HG03108 (cell line): Measurements from ENCODE around the gene FLNB.

ENCODE experiments used
- ATAC-seq: cut with Tn5 transposase; IDR thresholded peaks from one replicate; pipeline ENCODE4 v1.9.1; 2021; ENCODE audit warnings: moderate library complexity; ENCODE audit not compliant: unreplicated experiment

The FLNB gene

DNA sequence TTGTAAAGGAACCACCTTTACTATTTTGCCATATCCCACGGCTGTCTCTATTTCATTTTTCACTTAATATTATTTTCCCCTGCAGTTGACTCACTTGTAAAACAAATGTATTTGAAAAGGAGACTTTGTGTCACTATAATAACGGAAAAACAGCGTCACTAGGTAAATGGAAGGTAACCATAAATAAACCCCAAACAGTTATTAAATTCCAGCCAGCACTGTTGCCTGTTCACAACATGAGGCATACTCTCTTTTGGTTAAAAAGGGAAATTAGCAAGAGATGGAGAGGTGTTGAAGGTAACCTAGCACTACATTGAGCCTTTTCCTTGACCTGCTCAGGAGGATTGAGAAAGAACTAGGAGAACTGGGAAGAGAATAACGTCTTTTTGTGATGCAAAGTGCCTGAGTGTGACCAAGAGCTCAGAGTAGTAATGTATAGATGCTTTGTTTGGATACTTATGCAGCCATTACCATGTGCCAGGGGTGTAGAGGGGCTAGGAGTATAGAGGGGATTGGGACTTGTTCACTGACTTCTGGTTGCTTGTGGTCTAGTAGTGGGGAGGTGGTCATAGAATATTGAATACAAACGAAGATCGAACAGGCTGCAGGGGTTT is 19.6 kb downstream of the FLNB start:
- no peak for ATAC-seq

DNA sequence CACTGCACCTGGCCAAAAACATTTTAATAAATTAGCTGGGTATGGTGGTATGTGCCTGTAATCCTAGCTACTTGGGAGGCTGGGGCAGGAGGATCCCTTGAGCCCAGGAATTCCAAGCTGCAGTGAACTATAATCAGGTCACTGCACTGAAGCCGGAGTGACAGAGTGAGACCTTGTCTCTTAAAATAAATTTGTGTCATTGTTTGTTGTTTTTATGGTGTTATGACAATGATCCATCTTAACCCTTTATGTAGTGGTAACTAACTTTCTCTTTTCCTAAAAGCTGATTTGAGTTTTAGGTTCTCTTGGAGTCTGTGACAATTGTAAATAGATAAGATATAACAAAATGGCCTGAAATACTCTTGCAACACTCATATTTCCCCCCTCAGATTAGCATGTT is 20.7 kb downstream of the FLNB start:
- no peak for ATAC-seq

DNA sequence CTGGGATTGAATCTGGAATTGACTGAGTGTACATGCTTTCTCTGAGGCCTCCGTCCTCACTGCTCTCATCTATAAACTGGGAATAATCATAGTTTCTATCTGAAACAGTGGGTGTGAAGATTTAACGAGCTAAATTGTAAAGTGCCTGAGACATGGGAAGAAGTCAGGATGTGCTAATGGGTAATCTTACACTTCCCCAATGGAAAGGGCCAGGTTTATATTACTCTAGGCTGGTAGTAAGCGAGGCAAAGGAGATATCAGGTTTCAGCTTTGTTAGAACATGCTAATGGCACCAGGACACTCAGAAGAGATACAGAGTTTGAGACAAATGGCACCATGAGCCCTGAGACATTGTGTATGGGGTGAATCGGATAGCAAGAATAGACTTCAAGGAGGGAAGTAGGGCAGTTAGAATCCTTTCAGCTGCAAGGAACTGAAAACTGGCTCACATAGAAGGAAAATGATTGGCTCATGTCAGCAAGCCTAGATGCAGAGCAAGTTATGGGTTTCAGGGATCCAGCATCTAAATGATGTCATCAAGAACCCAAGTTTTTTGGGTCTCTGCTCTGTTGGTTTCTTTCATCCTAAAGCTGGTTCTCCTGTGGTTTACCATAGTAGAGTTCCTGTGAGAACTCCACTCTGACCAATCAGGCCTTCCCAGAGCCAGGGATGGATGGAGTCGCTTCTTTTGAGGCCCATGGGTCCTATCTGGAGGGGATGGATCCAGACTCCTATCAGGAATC is 21.8 kb downstream of the FLNB start:
- ATAC-seq, result no peak

DNA sequence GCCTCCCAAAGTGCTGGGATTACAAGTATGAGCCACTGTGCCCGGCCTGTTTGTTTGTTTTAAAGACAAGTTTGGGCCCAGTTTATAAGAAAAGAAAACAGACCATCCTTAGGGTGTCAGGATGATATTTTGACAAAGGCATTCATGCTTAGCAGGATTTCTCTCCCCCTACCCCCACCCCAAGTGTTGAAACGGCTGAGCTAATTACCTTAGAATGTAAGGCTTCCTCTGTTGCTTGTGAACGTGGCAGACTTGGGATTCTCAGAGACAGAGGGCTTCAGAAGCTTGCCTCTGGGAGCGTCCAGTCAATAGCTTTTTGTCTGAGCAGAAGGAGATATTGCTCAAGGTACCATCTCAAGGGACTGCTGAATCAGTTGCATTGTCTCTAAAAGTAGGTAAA is 24.0 kb downstream of the FLNB start:
- no peak for ATAC-seq

DNA sequence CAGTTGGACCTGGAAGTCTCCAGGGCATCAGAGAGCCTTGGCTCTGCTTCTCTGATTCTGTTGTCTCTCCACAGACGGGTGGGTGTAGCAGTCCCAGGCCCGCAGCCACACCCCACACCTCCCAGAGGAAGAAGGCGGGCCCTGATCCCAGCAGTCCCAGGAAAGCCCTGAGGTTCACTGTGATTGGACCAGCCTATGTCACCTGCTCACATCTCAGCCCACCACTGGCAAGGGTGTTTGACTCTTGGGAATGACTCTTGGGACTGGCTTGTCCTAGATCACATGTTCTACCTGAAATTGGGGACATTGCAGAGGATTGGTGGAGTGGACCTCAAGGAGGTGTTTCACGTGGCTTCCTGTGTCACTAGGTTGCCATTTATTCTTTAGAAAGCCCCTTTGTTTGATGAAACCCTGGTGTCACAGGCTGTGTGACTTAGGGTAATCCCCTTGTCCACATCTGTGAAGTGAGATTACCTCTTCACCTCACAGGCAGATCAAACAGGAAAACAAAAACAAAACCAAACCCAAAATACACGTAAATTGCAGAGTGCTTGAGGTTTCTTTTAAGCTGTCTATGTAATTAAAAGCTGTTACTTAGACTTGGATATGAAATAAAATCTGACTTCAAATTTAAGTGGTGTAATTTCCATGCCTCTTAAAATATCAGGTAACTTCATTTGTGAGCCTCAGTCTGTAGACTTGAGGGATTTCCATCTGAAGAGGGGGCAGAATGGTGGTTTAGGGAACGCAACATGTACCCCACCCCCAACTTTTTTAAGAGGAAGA is 26.7 kb downstream of the FLNB start:
- ATAC-seq, result peak; percentile 97

DNA sequence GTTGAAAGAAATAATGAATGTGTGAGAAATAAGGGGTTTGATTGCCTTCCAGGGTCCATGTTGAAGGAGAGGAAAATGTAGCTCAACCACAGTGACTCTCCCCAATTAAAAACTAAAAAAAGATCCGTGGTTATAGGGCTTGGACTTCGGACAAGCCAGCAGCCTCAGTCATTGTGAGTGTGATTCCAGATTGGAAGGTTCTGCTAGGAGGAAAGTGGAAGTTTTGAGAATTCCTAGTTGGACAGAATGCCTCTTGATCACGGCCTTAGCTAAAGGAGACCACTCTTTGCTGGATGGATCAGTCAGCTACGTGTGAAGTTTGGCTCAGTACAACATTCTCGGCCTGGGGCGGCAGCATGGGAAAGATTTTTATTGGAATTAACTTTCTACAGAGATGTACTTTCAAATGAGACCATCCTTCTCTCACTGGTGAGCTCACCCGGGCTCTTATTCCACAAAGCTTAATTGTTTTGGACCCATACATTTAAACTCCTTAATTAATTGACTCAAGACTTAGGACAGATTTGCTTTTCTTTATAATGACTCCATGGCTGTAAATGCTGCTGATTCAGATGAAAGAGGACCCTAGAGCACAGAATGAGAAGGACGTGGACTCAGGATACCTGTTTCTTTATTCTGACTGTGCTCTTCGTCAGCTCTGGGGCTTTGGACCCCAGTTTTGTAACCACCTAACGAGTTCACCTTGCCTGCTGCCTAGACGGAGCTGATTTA is 27.5 kb downstream of the FLNB start:
- no peak for ATAC-seq

DNA sequence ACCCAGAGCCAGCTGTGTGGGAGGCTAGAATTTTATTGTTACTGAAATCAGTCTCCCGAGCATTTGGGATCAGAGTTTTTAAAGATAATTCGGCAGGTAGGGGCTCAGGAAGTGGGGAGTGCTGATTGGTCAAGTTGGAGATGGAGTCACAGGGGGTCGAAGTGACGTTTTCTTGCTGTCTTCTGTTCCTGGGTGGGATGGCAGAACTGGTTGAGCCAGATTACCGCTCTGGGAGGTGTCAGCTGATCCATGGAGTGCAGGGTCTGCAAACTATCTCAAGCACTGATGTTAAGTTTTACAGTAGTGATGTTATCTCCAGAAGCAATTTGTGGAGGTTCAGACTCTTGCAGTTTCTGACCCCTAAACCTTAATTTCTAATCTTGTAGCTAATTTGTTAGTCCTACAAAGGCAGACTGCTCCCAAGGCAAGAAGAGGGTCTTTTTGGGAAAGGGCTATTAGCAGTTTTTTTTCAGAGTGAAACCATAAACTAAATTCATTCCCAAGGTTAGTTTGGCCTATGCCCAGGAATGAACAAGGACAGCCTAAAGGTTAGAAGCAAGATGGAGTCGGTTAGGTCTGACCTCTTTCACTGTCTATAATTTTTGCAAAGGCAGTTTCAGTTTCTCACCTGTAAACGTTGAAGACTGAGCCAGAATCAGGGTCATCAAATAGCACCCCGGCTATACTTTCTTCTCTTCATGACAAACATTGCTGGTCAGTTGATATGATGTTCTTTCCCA is 28.2 kb downstream of the FLNB start:
- ATAC-seq, result no peak

DNA sequence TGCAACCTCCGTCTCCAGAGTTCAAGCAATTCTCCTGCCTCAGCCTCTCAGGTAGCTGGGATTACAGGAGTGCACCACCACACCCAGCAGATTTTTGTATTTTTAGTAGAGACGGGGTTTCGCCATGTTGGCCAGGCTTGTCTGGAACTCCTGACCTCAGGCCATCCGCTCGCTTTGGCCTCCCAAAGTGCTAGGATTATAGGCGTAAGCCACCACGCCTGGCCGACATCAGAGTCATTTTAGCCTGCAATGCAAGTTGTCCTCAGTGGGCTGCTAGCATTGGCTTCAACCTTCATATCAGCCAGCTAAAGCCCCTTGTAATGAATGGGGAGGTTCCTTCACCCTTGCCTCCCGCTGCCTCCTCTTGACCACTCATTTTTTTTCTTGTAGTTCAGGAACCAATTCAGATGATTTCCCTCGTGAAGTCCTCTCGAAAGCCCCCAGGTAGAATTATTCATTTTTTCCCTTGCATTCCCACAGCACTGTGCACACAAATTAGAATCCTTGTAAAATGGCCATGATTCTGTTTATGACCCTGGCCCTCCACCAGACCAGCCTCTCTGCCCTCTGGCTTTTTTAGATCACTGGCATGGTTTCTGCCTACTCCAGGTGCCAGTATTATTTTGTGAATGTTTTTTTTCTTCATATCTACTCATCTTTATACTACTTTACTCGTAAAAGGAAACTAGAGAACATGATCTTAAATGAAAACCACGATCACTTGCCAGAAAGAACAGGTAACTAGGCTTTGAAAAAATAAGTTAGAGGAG is 29.1 kb downstream of the FLNB start:
- ATAC-seq, result no peak

- ATAC-seq, result no peak
Observed at GRCh38 chr3:58038675-58039292, 30.6 kb downstream of the FLNB start.

GRCh38 chr3:58039601-58040000 is 31.4 kb downstream of the FLNB start:
- no peak for ATAC-seq

DNA sequence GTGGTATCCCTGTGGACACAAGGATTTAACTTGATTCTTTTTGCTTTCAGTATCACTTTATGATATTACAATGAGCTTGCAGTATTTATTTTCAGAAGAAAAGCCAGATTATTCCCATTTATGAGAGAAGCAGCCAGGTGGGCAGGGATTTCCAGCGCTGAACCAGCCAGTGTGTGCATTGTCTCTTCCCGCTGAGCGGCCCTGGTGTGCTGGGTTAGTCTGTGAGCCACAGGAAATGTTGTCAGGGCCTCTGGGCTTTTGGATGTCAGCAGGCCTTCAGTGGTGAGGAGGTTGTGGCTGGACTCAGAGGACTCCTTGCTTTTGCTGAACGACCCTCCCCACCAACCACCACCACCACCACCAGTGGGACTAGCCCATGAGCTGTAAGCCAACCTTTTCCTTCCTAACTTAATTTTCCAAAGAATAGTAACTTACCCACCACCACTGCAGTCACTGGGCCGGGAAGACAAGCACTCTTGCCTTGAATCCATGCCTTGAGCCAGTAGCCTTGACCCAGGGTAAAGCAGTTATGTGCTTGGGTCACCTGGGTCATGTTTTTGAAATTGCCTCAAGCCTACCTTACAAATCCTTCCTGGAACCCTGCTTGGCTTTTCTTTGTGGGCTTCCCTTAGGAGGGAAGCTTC is 33.1 kb downstream of the FLNB start:
- no peak for ATAC-seq

- ATAC-seq, result peak; percentile 87
Observed at GRCh38 chr3:58041826-58042324, 33.7 kb downstream of the FLNB start.

GRCh38 chr3:58042947-58043707 is 34.9 kb downstream of the FLNB start:
- no peak for ATAC-seq

- ATAC-seq, result no peak
Observed at GRCh38 chr3:58043933-58044332, 35.7 kb downstream of the FLNB start.

GRCh38 chr3:58044691-58045483 is 36.7 kb downstream of the FLNB start:
- ATAC-seq, result no peak

- no peak for ATAC-seq
Observed at GRCh38 chr3:58047826-58048225, 39.6 kb downstream of the FLNB start.

GRCh38 chr3:58048301-58048700 is 40.1 kb downstream of the FLNB start:
- ATAC-seq, result no peak
